GM10847 (cell line): ENCODE data around the gene KRT39.

Experiments
- POLR2A ChIP-seq: IDR thresholded peaks from 2 replicates; pipeline ENCODE4 v1.6.1; 2011; ENCODE audit not compliant: insufficient read length; ENCODE audit errors: extremely low read depth

KRT39 gene

DNA sequence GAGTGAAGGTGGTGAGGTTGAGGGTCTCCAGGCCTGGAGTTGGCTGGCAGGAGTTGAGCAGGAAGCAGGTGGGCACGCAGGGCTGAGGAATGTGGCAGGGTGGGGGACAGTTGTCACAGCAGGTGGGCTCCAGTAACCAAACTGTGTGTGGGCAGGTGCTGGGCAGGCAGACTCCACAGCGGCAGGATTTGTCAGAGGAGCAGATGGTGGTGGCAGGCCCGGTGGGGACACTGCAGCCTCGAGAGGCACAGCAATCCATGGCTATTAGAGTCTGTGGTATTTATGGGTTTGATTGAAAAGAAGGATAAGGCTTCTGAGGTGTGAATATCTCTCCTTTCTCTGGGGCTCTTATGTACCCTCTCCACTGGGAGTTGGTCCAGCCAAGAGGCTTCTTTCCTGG lies 27.1 kb upstream of the KRT39 start, which contains the start of gene KRTAP3-3:
TSS of gene KRTAP3-3 (minus strand) at position 326 of the 400 bp plus-strand sequence. CDS start at position 259, 67 bp downstream.
- no peak for TF ChIP-seq POLR2A

DNA sequence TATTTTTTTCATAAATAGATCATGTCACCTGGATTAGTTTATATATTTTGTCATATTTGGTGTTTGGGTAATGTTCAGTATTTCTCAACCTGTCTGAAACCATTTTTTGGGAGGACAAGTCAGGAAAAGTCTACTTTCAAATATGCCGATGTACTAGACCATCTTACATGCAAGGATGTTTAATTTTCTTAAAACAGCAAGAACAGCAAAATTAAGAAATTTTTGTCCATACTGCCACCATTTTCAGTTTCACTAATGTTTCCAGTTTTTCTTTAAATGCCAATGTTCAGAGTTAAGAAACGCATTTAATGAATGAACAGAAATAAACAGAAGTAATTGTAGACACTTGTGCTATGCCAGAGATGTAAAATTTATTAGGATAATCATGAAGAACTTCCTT lies 26.3 kb upstream of the KRT39 start:
- TF ChIP-seq POLR2A: no peak

DNA sequence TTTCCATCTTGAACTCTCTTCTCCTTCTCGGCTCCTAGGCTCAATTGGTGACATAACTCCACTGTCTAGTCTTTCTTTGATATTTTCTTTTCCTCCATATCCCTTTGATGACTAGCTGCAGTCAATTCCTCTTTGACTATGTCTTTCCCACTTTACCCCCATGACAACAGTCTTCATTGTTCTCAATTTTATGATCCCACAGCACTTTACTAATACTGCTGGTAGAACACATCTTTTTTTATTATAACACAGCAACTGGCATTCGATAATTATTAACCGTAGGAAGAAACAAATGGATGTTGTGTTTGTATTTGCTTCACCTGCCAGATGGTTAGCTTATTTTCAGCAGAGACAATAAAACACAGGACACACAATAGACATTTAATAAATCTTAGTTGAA lies 25.9 kb upstream of the KRT39 start:
- no peak for TF ChIP-seq POLR2A

DNA sequence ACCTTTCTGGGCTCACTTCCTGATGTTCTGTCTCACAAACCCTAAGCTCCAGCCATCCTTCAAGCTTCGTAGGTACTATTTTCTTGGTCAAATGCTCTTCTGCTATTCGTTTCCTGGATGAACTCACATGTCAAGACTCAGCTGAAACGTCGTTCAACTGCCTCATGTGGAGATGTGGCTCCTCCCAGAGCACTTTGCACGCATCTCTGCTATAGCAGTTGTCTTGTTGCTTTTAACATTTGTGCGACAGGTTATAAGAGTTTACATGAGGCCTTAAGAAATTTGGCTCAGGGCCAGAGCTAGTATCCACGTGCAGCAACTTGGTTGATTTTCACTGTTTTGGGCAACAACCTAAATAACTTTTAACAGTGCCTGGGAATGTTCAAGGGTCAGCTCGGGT lies 20.2 kb upstream of the KRT39 start:
- TF ChIP-seq POLR2A: no peak

DNA sequence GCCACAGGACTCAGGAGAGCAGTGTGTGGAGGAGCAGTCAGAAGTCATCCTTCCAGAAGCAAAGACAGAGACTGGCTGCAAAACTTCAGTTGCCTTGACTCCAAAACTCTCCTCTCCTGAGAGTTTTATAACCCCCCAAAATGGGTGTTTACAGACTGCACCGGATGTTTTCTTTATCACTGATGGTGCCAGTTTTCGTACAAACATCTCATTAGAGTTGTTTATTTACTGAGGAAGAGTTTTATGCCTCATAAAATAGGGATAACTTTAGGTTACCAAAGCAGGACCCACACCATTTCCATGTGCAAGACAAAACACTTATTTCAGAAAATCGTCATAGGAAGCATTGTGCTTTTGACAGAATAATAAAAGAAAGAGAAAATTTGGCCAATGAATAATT lies 17.5 kb upstream of the KRT39 start, which contains the start of gene KRT40:
TSS of gene KRT40 (minus strand) at position 101 of the 400 bp plus-strand sequence. CDS start at position 48, 53 bp downstream.
- TF ChIP-seq POLR2A: no peak

DNA sequence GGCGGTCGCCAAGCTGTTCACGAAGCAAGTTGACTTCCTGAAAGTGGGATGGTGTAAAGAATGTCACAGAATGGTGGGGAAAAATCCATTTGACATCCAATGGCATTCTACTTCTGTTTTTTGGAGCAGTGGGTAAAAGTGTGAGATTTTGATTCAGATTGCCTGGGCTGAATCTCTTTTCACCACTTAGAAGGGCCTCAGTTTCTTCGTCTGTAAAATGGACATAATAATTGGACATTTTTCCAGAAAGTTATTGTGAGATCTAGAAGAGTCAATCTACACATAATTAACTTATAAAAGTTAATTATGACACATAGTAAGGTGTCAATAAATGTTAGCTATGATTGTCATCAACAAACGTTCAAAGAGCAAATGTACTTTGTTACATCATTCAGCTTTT lies 14.4 kb upstream of the KRT39 start:
- TF ChIP-seq POLR2A: no peak

DNA sequence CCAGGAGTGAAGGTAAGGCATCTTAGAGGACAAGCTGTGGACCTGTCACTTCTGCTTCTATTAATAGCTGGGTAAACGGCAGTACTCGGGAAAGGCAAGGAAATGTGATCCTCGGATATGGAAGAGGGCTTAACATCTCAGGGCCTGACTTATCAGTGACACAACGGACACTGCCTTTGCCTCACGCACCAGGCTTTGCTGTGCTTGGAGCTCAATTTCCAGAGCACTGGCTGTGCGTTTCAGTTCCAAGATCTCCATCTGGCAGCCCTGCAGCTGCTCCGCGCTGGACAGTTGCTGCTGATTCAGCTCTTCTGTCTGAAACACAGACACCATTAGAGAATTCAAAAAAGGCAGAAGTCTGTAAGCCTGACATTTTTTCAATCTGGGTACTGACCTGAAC lies 13.8 kb upstream of the KRT39 start:
- TF ChIP-seq POLR2A: no peak

DNA sequence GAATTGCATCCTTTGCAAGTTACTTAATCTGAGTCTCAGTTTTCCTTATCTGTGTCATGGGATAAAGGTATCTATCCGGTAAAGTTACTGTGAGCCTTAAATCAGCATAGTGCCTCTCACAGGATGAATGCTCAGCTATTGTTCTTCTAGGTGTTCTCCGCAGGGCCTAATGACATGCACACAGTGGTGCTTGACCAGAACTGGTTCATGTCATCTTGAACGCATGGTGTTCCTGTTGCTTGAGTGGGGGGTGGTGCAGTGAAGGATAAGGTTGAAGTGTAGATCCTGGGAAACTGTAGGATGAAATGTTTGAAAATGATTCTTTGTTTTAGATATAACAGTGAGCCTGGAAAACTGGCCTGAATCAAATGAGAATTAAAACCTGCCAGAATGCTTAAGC lies 13.4 kb upstream of the KRT39 start:
- TF ChIP-seq POLR2A: no peak

DNA sequence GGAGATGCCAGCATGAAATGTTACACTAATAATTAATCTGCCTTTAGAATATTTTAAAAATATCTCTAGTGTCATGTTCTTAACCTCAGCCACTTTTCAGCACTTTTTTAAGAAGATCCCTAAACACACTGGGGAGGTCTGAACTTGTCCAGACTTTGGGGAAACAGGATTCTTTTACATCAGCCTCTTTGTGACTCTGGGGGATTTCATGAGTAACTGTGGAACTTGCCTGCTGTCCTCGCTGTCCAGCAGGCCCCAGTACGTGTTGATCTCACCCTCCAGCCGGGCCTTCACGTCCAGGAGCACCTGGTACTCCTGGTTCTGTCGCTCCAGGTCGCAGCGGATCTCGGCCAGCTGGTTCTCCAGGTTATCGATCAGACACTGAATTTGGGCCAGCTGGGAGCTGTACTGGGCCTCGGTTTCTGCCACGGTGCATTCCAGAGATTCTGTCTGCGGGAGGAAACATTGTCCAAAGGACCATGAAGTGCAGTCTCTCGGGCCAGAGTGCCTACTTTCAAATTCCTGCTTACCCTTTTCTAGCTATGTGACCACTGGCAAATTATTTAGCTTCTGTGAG lies 11.9 kb upstream of the KRT39 start:
- TF ChIP-seq POLR2A: no peak

DNA sequence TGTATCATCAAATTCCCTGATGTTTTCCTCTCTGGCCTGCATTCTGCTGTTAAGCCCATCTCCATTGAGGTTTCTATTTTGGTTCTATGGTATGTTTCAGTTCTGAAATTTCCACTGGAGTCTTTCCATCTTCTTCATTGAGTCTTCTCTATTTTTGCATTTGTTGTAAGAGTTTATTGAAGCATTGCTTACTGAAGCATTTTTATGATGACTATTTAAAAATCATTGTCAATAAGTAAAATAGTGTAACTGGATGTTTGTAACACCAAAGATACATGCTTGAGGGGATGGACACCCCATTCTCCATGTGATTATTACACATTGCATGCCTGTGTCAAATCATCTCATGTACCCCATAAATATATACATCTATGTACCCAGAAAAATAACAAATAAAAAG lies 8.8 kb upstream of the KRT39 start:
- no peak for TF ChIP-seq POLR2A

DNA sequence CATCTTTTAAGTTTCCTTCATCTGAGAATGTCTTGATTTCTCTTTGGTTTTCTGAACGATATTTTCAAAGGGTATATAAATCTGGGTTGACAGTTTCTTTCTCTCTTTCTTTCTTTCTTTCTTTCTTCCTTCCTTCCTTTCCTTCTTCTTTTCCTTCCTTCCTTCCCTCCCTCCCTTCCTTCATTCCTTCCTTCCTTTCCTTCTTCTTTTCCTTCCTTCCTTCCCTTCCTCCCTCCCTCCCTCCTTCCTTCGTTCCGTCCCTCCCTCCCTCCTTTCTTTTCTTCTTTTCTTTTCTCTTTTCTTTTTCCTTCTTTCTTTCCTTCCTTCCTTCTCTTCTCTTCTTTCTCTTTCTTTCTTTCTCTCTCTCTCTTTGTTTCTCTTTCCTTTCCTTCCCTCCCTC lies 7.6 kb upstream of the KRT39 start:
- TF ChIP-seq POLR2A: no peak

DNA sequence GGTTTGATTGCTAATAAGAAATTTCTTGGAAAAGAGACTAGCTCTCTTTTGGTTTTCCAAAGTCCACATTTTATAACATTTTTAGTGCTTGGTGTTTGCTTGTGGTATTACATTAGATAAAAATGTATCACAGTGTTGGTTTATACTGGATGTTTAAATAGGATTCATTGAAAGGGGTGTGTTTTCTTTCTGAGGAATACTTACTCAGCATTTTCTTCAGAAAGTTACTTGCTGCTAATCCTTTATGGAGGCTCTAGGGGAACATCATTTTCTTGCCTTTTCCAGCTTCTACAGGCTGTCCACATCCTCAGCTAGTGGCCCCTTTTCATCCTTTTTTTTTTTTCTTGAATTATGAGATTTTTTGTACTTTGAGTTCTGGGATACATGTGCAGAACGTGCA lies 834 bp upstream of the KRT39 start:
- no peak for TF ChIP-seq POLR2A

DNA sequence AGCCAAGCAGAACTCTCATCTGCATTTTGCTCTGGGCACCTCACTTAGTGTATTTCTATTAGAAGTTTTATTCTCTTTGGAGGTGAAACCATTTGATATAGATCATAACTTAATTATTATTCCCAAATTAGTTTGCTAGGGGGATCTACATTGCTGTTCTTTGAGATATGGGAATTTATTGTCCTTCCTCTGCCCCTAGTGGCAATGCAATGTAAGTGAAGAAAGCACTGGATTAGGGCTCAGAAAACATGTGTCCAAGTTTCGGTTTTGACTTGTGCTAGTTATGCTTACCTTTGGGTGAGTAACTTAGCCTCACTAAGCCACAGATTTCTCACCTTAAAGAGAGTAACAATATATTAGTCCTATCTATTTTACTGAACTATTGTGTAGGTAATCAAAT lies 2.9 kb downstream of the KRT39 start:
- TF ChIP-seq POLR2A: no peak

DNA sequence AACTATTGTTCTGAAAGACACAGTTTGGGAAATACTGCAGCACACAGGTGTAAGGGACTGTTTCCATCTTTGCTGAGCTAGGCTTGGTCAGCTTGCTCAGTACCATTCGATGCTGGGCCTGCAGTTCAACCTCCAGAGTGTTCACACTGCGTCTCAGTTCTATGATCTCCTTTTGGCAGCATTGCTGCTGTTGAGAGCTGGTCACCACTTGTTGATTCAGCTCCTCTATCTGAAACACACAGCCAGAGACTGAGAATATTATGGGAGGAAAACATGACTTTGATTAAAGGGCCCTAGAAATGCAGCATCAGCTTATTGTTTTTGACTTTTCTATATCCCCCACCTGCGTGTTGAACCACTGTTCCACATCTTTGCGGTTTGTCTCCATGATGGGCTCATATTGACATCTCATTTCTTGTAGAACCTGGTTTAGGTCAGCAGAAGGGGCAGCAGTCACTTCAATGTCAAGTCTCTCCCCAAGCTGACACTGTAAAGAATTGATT lies 4.6 kb downstream of the KRT39 start:
- no peak for TF ChIP-seq POLR2A

DNA sequence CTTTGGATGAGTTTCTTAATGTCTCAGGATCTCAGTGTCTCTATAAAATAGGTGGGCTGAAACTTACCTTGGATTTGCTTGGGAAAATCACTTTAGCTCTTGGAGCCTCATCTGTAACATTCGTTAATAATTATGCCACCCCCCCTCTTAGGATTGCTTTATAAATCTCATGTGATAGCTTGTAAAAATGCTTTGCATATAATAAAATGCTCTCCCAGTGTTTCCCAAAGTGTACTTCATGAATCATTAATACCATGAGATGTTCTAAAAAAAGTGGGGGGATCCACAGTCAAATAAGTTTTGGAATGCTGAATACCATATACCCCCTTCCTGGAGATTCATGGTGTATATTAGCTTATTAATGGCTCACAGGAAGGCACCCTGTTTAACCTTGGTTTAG lies 5.2 kb downstream of the KRT39 start:
- TF ChIP-seq POLR2A: no peak

DNA sequence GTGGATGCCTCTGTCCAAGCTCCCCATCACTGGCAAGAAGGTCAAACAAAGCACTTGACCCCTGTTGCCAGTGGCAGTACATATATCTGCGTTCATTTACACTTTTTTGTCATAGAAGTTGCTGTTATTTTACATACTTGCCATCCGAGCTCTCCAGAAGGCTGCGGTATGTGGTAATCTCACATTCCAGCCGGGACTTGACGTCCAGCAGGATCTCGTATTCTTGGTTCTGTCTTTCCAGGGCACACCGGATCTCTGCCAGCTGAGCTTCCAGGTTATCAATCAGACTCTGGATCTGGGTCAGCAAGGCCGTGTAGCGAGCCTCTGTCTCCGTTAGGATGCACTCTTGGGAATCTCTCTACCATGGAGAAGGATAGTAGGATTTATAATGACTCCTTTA lies 6.6 kb downstream of the KRT39 start:
- no peak for TF ChIP-seq POLR2A
